Adipocyte (in vitro differentiated cells): ENCODE measurements around the gene SORCS2.

ENCODE experiments used
- DNase-seq: peaks from one replicate; pipeline ENCODE4 v3.0.0-alpha.2; 2015; ENCODE audit warnings: low read depth
- H3K27me3 ChIP-seq: replicated peaks from 2 replicates; pipeline ENCODE4 v1.7.0; 2013; ENCODE audit warnings: mild to moderate bottlenecking, low read length, moderate library complexity; ENCODE audit not compliant: control insufficient read depth, insufficient read depth
- H3K36me3 ChIP-seq: 2 replicates; pipeline ENCODE4 v1.7.0; 2013; ENCODE audit warnings: low read length, mild to moderate bottlenecking, moderate library complexity; ENCODE audit not compliant: control insufficient read depth, insufficient read depth, severe bottlenecking
- H3K4me1 ChIP-seq: 2 replicates; pipeline ENCODE4 v1.7.0; 2013; ENCODE audit warnings: mild to moderate bottlenecking, low read length, moderate library complexity; ENCODE audit not compliant: control insufficient read depth, insufficient read depth
- H3K4me3 ChIP-seq: 2 replicates; pipeline ENCODE4 v1.7.0; 2013; ENCODE audit warnings: mild to moderate bottlenecking, low read length, moderate library complexity
- H3K9ac ChIP-seq: 2 replicates; pipeline ENCODE4 v1.7.0; 2013; ENCODE audit warnings: mild to moderate bottlenecking, low read length, moderate library complexity
- H3K9me3 ChIP-seq: 2 replicates; pipeline ENCODE4 v1.7.0; 2013; ENCODE audit warnings: mild to moderate bottlenecking, low read length, moderate library complexity; ENCODE audit not compliant: control insufficient read depth

SORCS2 gene

DNA sequence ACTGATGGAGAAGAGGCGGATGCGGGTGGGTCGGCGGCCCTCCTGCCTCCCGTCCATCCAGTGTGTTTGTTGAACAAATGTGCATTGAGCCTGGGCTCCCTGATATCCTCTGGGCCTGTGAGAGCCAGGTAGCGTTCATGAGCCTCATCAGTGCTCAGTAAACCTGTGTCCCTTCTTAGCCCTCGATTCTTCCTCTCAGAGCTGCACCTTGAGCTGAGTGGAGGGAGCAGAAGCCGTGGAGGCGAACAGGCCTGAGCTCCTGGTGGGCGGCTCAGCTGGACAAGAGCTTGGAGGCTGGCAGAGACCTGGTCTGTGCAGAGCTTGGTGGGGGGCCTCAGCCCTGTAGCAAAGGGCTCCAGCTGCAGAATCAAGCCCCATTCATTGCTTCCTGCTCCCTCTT is 112.1 kb downstream of the SORCS2 start:
- no peaks in the 10 kb centered on the region for H3K4me1 ChIP-seq
- H3K9me3 ChIP-seq: no peaks in the 10 kb centered on the region
- H3K27me3 ChIP-seq: peaks cover 53% of the 10 kb centered on the region
- no peak overlapping the region for H3K4me3 ChIP-seq
- DNase-seq: no peak
- H3K36me3 ChIP-seq: no peaks in the 10 kb centered on the region
- H3K9ac ChIP-seq: no peak overlapping the region

GRCh38 chr4:7306021-7306965 is 114.0 kb downstream of the SORCS2 start:
- Histone ChIP-seq H3K9me3 (no peaks in the 10 kb centered on the region), H3K27me3 (peaks cover 41% of the 10 kb centered on the region), H3K4me1 (no peaks in the 10 kb centered on the region), H3K4me3 (no peak overlapping the region), H3K9ac (no peak overlapping the region), H3K36me3 (no peaks in the 10 kb centered on the region)
- no peak for DNase-seq

GRCh38 chr4:7306986-7307385 is 114.6 kb downstream of the SORCS2 start:
- Histone ChIP-seq H3K4me3 (no peak overlapping the region), H3K9ac (no peak overlapping the region), H3K27me3 (peaks cover 39% of the 10 kb centered on the region), H3K9me3 (no peaks in the 10 kb centered on the region), H3K36me3 (no peaks in the 10 kb centered on the region), H3K4me1 (no peaks in the 10 kb centered on the region)
- no peak for DNase-seq

DNA sequence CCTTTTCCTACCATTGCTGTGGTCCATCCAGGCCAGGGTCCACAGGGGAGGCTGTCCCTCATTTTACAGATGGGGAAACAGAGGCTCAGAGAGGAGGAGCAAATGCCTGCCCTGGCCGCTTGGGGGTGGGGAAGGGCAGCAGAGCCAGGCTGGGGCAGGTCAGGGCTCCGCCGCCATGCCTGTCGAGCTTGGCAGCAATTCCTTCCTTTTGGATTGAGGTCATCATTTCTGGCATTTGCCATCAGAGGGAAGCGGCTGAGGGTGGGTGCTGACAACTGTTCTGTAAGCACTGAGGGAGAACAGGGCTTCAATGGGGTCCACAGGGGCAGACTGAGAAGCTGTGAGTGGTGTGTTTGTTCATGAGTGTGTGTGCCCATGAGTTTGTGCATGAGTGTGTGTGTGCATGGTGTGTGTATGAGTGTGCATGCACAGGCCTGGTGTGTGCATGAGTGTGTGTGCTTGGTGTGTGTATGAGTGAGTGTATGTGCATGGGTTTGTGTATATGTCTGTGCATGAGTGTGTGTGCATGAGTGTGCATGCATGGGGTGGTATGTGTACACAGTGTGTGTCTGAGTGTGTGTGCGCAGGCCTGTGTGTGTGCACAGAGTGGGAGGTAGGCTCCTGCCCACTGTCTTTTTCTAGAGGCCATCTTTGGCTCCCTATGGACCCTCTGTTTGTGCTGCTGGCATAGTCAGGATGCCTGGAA is 115.2 kb downstream of the SORCS2 start:
- no peak overlapping the region for H3K4me3 ChIP-seq
- DNase-seq: no peak
- H3K36me3 ChIP-seq: no peaks in the 10 kb centered on the region
- H3K9ac ChIP-seq: no peak overlapping the region
- peaks cover 33% of the 10 kb centered on the region for H3K27me3 ChIP-seq
- H3K4me1 ChIP-seq: no peaks in the 10 kb centered on the region
- H3K9me3 ChIP-seq: no peaks in the 10 kb centered on the region

DNA sequence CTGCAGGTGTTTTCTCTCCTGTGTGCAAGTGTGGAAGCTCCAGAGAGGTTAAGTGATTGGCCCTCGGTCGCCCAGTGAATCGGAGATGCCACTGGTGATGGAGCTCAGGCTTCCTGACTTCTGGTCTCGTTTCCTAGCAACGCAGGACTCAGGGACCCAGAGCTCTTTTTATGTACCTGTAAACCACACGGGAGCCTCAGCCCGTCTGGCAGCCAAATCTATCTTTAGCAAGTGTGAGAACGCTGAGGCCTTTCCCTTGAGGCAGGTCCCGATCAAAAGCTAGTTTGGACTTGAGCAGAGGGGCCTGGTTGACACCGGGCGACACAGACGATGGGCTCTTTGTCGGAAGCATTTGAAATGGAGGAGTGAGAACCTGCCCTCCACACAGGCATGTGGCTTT is 116.8 kb downstream of the SORCS2 start:
- DNase-seq: no peak
- no peak overlapping the region for H3K9ac ChIP-seq
- H3K4me1 ChIP-seq: peaks cover 11% of the 10 kb centered on the region
- no peaks in the 10 kb centered on the region for H3K36me3 ChIP-seq
- no peaks in the 10 kb centered on the region for H3K9me3 ChIP-seq
- peaks cover 28% of the 10 kb centered on the region for H3K27me3 ChIP-seq
- H3K4me3 ChIP-seq: no peak overlapping the region

DNA sequence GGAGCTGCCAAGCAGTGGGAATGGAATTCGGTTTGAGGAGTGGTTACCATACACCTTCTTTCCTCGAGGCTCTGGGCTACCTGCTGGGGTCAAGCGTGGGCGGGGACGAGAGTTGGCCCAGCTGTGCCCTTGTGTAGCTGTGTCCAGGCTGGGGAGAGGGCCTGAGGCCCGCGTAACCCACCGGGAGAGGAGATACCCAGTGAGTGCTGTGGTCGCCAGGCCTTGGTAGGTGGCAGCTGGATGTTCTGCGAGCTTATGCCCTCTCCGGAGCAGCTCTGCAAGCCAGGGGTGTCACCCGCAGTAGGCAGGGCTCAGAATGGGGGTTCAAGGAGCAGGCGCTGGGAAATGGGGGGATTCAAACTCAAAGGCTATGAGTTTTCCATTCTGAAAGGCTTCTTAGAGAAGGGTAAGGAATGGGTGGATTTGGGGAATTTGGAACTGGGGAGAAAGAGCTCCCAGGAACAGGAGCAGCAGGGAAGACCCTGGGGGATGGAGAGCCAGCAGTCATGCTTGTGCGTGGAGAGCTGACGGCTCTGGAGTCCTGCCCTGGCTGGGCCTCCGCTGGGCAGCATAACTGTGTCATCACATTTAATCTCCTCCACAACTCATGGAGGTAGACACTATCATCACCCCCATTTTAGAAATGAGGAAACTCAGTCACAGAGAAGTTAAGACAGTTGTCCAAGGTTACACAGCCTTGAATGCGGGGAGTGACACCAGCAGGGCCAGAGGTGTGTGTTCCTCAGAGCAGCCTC is 117.5 kb downstream of the SORCS2 start:
- Histone ChIP-seq H3K4me1 (peaks cover 11% of the 10 kb centered on the region), H3K9me3 (no peaks in the 10 kb centered on the region), H3K27me3 (peaks cover 25% of the 10 kb centered on the region), H3K9ac (no peak overlapping the region), H3K4me3 (no peak overlapping the region), H3K36me3 (no peaks in the 10 kb centered on the region)
- no peak for DNase-seq

GRCh38 chr4:7310451-7310850 is 118.1 kb downstream of the SORCS2 start:
- DNase-seq: peak; percentile 31
- no peaks in the 10 kb centered on the region for H3K36me3 ChIP-seq
- H3K4me3 ChIP-seq: no peak overlapping the region
- peaks cover 11% of the 10 kb centered on the region for H3K4me1 ChIP-seq
- no peaks in the 10 kb centered on the region for H3K9me3 ChIP-seq
- peaks cover 25% of the 10 kb centered on the region for H3K27me3 ChIP-seq
- H3K9ac ChIP-seq: no peak overlapping the region

- DNase-seq: no peak
- H3K4me3 ChIP-seq: no peak overlapping the region
- H3K27me3 ChIP-seq: peaks cover 26% of the 10 kb centered on the region
- H3K9ac ChIP-seq: no peak overlapping the region
- H3K36me3 ChIP-seq: no peaks in the 10 kb centered on the region
- H3K4me1 ChIP-seq: peaks cover 11% of the 10 kb centered on the region
- no peaks in the 10 kb centered on the region for H3K9me3 ChIP-seq
These were observed 118.9 kb downstream of the SORCS2 start for GRCh38 chr4:7311205-7311604.

- peaks cover 14% of the 10 kb centered on the region for H3K27me3 ChIP-seq
- no peaks in the 10 kb centered on the region for H3K9me3 ChIP-seq
- no peak overlapping the region for H3K9ac ChIP-seq
- H3K4me3 ChIP-seq: no peak overlapping the region
- H3K4me1 ChIP-seq: peaks cover 11% of the 10 kb centered on the region
- no peaks in the 10 kb centered on the region for H3K36me3 ChIP-seq
- DNase-seq: no peak
These were observed 120.4 kb downstream of the SORCS2 start for GRCh38 chr4:7312691-7313090.

DNA sequence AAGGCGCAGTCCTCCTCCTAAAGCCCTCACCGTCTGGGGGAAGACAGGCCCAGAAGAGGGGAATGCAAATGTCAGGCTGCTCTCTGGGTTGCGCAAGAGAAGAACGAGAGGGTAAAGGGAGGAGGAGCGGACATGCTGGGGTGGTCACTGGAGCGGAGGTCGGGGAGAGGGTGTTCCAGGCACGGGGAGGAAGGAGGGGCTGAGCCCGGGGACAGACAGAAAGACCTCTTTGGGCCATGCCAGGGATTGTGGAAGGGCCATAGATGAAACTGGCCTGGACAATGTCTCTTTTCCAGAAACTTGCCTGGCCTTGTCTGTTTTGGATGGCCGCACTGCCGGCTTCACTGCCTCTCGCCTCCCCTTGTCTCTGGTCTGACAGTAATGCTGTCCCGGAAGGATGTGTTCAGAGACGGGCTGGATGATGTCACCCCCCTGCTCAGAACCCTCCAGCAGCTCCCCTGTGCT is 121.0 kb downstream of the SORCS2 start:
- no peak for DNase-seq
- Histone ChIP-seq H3K36me3 (no peaks in the 10 kb centered on the region), H3K4me1 (peaks cover 11% of the 10 kb centered on the region), H3K4me3 (no peak overlapping the region), H3K27me3 (peaks cover 14% of the 10 kb centered on the region), H3K9me3 (peaks cover 3% of the 10 kb centered on the region), H3K9ac (no peak overlapping the region)

- H3K4me3 ChIP-seq: no peak overlapping the region
- H3K27me3 ChIP-seq: peaks cover 14% of the 10 kb centered on the region
- H3K36me3 ChIP-seq: no peaks in the 10 kb centered on the region
- peaks cover 9% of the 10 kb centered on the region for H3K9me3 ChIP-seq
- peaks cover 11% of the 10 kb centered on the region for H3K4me1 ChIP-seq
- no peak for DNase-seq
- H3K9ac ChIP-seq: no peak overlapping the region
These were observed 121.7 kb downstream of the SORCS2 start for GRCh38 chr4:7313991-7314390.
